GM12873 (cell line): Measurements from ENCODE around the gene B3GAT3.

Experiments
- TF ChIP-seq, protein P1 (sequence below): IDR thresholded peaks from 2 replicates; pipeline ENCODE4 v1.5.1; 2012; ENCODE audit warnings: low read depth, mild to moderate bottlenecking, moderate library complexity, low read length, control low read depth; ENCODE audit not compliant: insufficient read depth; ENCODE audit errors: missing control alignments

Gene B3GAT3

DNA sequence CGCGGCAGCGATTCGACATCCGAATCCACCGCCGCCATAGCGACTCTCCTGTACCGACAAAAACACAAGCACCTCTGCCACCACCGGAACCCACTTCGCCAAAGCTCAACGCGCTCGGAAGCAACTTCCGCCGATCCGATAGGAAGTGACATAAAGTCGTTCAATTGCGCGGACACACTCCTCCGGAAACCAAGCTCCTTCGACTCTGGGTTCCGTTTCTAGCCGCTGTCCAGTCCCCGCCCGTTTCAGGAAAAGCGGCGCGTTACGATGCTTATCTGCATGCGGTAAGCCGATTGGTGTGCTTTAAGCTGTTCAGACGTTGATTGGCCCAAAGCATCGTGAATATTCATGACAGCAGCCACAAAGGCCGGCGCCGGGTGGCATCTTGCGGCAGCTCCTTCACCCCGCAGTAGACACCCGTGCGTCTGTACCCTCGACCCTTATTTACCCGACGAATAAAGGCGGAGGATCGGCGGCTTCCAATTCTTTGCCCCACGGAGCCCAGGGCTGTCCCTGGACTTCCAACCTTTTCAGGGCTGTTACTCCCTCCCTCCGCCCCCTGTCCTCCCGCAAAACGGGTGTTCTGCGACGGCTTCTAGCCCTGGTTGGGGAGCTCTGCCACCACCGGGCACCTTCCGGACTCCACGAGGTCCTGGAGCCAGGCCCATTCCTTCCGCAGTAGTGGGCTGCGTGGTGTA lies 30.2 kb downstream of the B3GAT3 start, which contains the start of gene TUT1:
Gene TUT1, minus strand, starts transcription at position 76 of the 698 bp plus-strand sequence. Its CDS starts 38 bp downstream, at position 38.
- TF ChIP-seq, protein P1, sequence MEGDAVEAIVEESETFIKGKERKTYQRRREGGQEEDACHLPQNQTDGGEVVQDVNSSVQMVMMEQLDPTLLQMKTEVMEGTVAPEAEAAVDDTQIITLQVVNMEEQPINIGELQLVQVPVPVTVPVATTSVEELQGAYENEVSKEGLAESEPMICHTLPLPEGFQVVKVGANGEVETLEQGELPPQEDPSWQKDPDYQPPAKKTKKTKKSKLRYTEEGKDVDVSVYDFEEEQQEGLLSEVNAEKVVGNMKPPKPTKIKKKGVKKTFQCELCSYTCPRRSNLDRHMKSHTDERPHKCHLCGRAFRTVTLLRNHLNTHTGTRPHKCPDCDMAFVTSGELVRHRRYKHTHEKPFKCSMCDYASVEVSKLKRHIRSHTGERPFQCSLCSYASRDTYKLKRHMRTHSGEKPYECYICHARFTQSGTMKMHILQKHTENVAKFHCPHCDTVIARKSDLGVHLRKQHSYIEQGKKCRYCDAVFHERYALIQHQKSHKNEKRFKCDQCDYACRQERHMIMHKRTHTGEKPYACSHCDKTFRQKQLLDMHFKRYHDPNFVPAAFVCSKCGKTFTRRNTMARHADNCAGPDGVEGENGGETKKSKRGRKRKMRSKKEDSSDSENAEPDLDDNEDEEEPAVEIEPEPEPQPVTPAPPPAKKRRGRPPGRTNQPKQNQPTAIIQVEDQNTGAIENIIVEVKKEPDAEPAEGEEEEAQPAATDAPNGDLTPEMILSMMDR = no peak

DNA sequence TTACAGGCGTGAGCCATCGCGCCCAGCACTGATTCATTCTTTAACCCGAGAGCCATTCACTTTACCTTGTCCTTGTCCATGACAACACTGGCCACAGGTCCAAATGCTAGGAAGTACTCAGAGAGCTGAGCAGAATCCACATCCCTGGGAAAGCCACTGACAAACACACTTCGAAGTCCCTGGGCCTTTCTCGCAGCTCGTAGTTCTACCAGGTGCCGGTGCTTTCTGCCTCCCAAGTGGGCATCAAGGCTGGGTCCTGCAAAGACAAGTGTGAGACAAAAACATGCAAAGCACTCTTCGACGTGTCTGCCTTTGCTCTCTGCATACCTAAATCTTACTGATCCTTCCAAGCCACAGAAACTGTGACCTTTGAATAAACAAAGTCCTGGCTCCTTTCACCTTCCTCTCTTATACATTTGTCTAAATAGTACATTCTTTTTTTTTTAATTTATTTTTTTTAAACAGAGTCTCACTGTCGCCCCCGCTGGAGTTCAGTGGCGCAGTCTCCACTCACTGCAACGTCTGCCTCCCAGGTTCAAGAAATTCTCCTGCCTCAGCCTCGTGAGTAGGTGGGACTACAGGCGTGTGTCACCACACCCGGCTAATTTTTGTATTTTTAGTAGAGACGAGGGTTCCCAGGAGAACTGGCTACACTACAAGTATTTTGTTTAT lies 32.7 kb downstream of the B3GAT3 start:
- TF ChIP-seq, protein P1 = peak; percentile 30

DNA sequence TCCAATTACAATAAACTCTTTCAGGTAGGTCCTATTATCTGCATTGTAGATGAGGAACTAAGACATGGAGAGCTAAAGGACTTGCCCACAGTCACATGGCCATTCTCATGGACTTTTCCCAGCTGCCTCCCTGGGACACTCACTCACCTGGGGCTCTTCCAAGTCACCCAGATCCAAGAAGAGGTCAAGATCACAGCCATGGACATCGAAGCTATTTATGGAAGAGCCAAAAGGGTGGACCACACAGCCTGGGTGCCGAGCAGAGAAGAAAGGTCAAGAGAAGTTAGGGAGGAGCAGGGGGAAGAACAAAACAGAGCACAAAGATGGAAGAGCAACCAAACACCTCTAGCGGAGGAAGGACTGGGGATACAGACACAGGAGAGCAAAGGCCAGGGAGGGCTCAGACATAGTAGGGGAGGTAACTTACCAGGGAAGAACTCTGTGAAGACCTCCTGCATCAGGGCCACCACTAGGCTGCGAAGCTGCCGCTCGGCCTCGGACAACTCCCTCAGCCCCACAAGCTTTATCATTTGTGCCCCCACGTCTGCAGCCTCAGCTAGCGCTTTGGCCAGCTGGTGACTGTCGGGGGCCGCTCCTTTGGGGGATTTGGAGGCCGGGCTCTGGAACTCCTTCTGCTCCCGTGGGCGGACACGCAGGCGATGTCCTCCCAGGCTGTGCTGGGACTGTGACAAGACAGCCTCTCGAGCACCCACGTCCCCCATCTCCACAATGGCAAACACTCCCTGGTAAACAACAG lies 40.6 kb downstream of the B3GAT3 start:
- TF ChIP-seq, protein P1 = no peak

DNA sequence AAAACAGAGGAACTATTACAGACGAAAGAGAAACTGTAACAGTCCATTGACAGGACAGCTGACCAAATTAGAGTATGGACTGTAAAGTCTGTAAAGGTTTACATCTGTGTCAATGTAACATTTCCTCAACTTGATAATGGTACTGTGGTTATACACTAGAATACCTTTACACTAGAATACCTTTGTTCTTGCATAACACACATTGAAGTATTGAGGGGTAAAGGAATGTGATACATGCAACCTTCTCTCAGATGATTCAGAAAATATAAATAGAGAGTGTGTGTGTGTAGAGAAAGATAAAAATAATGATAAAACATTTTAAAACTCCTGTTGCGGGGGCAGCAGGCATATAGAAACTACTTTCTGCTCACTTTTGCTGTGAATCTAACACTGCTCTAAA lies 42.5 kb downstream of the B3GAT3 start:
- TF ChIP-seq, protein P1 = no peak

DNA sequence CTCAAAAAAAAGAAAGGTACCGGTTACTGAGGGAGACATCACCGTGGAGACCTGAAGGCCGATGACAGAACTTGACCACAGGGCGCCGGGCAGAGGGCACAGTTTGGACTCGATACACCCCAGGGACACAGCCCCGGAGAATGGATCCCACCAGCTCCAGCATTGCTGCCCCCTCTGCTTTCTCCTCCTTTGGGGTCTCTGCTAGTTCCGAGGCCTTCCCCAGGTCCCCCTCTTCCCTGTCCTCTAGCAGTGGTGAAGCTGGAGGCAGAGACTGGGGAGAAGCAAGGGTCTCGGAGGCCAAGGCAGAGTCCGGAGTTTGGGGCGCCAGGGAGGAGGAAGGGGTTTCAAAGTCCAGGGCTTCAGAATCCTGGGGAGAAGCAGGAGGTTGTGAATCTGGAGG lies 43.2 kb downstream of the B3GAT3 start:
- TF ChIP-seq, protein P1 = no peak

DNA sequence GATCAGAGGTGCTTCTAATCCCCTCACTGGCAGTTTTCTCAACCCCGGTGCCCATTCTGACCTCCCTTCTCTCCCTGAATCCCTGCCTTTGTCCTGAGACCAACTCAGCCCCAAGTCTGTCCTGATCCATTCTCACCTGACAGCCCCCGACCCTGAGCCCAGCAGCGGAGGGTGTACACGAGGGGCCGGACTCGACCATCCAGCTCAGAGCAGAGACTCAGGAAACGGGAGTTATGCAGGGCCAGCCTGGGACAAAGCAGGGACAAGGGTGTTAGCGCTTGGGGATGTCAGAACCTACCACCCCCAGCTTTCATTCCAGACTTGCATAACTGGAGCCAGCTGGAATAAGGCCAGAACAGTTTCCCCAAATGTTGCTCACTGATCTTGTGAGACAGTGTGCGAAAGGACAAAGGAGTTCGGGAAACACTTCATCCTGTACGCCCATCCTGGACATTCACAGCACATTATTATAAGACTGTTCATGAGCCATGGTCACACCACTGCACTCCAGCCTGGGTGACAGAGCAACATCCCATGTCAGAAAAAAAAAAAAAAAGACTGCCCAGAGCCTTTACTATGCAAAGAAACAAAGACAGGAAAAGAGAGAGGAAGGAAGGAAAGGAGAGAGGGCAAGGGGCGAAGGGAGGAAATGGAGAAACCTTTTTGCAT lies 44.6 kb downstream of the B3GAT3 start:
- TF ChIP-seq, protein P1 = no peak
